NCI-H2196 (cell line): ENCODE data around the gene TREM2.
"Not testable (repeated sequence)": the region's sequence is repeated elsewhere in the genome, so short reads cannot be mapped to it uniquely, and the experiment has no call there.

Experiments used
- DNase-seq: peaks from one replicate; lab custom pipeline; 2025; ENCODE audit not compliant: unreplicated experiment; lab: John Stamatoyannopoulos, UW

The TREM2 gene

DNA sequence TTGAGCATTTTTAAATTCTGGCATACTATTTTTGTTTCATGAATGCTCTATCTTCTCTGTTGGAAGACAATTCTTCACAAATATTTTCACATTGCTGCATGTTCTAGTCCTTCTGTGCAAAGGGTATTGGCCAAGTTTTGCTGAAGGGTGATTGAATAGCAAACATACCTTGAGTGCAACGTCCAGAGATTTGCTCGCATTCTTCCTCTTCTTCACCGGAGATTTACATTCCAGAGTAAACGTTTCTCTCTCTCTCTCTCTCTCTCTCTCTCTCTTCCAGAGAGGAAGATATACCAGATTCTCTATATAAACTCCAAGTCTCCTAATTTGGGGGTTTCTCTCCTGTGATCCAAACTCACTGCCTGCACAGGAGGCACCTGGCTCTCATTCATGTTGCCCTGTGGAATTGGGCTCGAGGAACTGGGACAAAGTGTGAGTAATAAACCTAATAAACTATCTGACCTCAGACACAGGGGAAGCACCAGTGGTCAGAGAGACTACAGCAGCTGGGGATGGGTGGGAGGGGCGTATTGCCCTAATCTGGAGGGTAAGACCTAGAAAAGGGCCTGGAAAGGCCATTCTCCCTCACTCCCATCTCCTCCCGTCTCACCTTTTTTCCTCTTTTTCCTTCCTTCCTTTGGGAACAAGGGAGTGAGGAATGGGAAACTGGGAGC, 7.6 kb downstream of the TREM2 start:
- no peak for DNase-seq

DNA sequence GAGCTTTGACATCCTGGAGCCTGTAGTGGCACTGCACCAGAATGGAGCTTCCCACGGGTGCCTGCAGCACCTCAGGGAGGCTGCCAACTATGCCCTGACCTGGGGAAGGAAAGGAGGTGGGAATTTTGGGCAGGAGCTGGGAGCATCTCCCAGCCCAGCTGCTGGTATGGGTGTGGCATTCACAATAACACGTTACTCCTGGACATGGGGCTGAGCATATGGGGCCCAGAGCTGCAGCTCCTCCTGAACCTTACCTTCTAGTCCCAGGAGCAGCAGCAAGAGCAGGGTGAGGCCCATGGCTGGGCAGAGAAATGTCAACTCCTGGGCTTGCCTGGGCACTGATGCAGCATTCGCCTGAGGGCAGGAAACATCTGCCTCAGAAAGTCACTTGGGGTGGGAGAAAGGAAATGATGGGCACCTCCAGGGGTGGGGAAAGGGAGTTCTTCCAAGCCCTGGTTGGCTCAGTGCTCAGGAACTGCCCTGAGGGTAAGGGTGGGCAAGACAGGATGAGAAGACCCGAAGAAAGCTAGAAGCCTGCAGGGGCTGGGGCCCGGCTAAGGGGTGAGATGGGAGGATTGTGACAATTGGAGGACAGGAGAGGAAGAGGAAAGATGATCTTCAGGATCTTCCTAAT, 8.8 kb downstream of the TREM2 start, which contains the start of gene TREML1:
TREML1 (minus strand) TSS at position 356 of the 634 bp plus-strand sequence; CDS start at position 297, 59 bp downstream.
- no peak for DNase-seq

DNA sequence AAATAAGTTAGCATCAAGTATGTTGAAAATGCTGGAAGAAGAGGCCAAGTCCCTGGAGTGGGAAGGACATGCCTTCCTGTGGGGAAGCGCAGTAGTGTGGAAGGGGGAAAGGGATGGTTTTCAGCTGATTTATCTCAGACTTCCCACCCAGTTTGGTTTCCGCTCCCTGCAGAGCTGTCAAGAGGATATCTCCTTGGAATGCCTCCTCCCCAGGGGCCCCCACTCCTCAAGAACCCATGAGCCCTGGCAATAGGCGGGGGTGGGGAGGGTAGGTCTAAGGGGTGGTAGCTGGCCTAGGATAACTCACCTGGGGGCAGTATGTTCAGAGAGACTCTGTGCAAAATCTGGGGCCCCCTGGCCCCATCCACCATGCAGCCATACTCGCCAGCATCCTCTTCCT, 9.5 kb downstream of the TREM2 start:
- no peak for DNase-seq

DNA sequence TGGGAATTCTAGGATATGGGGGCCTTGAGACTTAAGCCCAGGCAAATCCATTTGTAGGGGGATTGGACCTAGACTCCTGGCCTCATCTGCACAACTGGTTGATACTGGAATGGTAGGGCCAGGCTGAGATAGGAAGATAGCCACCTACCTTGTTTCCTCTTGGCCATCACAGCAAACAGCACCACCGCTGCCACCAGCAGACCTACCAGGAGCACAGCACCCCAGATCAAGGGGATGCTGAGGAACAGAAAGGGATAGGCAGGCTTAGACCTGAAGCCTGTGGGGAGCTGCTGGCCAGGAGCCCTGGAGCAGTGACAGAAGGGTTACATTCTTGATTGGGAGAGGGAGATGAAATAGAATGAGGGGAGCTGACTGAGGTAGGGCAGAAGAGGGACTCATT, 12.2 kb downstream of the TREM2 start:
- DNase-seq, result no peak

DNA sequence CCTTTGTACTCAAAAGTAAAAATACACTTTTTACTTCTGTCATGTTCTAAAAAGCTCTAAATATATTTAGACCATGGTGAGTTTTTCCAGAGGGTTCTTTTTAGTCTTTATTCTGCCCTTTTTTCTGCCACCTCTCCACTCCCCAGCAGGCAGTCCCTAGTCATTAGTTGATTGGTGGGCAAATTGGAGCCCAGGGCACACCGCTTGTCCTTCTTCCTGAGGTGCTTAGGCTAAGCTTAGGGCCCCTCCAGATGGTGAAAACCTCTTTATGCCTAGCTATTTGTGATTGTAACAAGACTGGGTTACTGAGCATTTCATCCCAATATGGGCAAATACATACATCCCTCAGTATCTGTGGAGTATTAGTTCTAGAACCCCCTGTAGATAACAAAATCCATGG, 15.0 kb downstream of the TREM2 start:
- DNase-seq, result no peak

DNA sequence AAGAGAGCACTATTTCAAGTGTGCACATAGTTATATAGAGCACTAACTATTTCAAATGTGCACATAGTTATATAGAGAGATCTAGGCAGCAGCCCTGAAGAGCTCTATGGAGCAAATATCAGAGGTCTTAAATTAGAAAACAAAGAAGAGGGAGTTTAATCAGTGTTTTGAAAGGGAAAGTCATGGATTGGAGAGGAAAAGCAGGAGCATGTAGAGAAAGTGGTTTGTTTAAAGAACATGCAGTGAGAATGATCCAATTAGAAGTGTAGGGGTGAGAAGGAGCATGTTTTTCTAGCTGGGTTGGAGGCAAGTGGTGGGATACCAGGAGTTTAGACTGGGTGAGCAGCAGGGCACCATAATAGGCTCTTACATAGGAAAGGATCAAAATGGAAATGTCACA, 26.0 kb downstream of the TREM2 start:
- no peak for DNase-seq

DNA sequence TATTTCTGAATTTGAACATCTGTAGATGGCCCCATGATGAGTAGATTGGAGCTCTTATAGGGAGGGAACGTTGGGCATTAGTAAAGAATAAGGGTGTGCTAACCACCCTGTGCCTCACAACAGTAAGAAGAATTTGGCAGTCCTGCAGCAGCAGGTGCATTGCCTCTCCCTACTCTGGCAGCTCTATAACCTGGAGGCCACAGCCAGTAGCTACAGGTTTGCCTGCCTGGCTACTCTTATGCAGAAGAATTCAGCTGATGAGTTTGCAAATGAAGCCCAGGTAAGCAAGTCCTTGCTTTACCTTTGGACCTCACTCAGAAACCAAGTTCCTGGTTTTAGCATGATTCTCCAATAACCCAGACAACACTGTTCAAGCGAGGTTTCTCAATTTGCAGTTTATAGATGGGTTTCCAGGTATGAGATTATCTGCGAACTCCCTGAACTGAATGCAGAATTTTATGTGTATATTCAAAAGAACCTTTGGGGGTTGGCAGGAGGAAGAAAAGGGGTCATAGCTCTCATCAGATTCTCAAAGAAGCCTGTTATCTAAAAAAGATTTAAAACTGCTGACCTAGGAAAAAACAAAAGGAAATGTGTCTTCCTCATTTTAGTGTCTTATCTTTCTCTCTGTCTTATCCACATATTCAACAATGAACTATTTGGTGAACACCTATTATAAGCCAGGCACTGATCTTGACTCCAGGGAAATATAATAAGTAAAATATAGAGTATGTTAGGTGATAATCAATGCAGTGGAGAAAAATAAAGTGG, 27.7 kb downstream of the TREM2 start:
- no peak for DNase-seq

DNA sequence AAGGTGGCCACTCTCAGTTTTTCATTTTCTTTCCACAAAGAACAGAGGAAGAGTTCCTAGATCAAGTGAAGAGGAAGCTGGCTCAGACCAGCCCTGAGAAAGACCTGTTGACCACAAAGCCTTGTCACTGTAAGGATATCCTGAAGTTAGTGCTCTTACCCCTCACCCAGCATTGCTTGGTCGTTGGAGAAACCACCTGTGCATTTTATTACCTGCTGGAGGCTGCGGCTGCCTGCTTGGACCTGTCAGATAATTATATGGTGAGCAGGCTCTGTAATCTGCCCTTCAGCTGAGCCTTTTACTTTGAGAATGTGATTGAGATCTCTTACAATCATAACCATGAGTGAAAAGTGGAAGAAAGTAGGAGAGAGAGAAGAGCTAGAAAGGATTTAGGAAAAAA, 30.7 kb downstream of the TREM2 start:
- DNase-seq, result peak; percentile 9

DNA sequence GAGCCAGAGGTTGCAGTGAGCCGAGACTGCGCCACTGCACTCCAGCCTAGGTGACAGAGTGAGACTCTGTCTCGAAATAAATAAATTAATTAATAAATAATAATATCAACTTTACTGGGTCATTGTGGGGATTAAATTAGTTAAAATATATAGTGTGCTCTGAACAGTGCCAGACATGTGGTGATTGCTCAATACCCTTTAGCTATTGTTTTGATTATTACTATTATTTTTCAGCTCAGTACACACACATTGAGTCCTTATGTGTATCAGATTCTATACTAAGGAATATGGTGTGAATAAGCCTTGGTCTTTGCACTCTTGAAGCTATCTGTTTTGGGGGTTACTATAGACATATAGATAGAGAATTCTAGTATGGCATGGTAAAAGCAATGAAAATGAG, 37.6 kb downstream of the TREM2 start:
- no peak for DNase-seq

DNA sequence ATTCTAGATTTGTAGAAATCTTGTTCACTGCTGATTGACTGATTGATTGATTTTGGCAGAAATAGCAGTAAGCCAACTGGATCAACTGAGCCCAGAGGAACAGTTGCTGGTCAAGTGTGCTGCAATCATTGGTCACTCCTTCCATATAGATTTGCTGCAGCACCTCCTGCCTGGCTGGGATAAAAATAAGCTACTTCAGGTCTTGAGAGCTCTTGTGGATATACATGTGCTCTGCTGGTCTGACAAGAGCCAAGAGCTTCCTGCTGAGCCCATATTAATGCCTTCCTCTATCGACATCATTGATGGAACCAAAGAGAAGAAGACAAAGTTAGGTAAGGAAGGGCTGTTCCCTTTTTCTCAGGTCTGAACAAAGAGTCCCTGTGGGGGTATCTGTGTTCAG, 40.0 kb downstream of the TREM2 start:
- DNase-seq, result no peak

DNA sequence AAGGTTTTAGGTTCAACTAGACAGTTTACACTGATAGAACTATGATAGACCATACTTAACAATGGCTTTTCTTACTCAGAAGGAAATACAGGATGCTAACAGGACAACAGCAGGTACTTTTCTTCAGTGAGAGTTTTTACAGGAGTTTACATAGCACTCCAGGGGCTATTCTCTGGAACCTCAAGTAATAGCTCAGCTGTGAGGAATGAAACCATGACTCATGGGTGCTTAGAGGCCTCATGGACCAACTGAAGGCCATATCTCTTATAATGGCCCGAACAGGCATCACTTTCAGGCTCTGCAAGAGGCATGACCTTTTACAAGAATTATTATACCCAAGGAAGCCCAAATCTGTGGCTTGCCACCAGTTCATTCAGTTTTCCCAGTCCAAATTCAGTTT, 40.5 kb downstream of the TREM2 start:
- no peak for DNase-seq

DNA sequence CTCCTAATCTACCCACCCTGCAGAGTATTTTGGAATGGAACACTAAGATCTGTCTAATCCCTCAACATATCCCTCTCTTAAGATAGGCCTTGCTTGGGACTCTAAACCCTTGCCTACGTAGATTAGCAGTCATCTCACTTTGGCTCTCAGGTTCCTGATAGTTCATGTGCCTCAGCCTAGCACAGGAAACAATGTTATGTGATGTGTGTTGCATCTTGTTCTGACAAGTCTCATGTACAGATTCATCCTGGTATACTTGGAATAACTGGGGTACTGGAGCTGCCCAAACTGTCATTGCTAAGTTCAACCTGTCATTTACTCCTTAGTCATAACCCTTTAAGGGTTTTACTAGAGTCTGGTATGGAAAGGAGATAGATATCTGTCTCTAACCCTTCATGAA, 42.9 kb downstream of the TREM2 start:
- DNase-seq, result no peak

DNA sequence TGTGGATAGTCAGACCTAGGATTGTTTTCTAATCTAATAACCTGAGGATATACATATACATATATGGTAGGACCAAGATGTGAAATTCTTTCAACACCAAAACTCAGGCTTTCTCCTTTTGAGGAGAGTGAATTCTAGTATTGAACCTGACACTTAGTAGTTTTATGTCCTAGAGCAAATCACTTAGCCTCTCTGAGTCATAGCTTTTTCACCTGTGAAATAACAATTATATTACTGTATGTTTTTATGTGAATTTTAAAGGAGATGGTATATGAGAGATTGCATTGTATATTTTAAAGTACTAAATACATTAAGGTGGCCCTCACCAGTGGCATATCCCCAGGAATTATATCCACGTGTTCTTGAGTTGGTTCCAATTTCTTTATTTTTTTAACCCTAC, 43.4 kb downstream of the TREM2 start:
- no peak for DNase-seq

DNA sequence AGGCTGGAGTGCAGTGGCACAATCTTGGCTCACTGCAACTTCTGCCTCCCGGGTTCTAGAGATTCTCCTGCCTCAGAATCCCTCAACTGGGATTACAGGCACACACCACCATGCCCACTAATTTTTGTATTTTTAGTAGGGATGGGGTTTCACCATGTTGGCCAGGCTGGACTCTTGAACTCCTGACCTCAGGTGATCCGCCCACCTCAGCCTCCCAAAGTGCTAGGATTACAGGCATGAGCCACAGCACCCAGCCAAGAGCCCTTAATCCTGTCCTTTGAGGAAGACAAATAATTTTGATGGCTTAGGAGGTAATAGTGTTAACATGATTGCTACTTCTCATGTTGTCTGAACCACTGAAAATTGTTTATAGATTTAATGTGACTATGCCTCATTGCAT, 47.9 kb downstream of the TREM2 start:
- not testable (repeated sequence) for DNase-seq

DNA sequence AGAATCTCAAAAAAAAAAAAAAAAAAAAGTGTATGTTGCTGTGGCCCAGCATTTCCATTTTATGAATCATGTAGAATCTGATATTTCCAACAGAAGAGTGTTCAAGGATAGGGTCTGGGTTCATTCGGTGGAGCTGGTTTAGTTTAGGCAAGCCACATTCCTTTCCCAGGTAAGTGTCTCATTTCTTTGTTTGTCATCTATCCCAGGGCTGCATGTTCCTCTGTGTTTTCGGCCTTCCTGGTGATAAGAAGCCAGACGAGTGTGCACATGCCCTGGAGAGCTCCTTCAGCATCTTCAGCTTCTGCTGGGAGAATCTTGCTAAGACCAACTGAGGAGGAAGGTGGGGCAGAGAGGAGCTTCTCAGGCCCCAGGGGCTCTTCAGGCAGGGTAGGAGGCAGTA, 51.9 kb downstream of the TREM2 start:
- DNase-seq, result no peak
